NCI-H1417 treated with DMSO at 0.1 percent for 48 hours (cell line): ENCODE measurements around the gene TMEM87B.

ENCODE experiments used
- DNase-seq: peaks from one replicate; lab custom pipeline; 2025; lab: John Stamatoyannopoulos, UW

Gene TMEM87B, protein sequence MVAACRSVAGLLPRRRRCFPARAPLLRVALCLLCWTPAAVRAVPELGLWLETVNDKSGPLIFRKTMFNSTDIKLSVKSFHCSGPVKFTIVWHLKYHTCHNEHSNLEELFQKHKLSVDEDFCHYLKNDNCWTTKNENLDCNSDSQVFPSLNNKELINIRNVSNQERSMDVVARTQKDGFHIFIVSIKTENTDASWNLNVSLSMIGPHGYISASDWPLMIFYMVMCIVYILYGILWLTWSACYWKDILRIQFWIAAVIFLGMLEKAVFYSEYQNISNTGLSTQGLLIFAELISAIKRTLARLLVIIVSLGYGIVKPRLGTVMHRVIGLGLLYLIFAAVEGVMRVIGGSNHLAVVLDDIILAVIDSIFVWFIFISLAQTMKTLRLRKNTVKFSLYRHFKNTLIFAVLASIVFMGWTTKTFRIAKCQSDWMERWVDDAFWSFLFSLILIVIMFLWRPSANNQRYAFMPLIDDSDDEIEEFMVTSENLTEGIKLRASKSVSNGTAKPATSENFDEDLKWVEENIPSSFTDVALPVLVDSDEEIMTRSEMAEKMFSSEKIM

DNA sequence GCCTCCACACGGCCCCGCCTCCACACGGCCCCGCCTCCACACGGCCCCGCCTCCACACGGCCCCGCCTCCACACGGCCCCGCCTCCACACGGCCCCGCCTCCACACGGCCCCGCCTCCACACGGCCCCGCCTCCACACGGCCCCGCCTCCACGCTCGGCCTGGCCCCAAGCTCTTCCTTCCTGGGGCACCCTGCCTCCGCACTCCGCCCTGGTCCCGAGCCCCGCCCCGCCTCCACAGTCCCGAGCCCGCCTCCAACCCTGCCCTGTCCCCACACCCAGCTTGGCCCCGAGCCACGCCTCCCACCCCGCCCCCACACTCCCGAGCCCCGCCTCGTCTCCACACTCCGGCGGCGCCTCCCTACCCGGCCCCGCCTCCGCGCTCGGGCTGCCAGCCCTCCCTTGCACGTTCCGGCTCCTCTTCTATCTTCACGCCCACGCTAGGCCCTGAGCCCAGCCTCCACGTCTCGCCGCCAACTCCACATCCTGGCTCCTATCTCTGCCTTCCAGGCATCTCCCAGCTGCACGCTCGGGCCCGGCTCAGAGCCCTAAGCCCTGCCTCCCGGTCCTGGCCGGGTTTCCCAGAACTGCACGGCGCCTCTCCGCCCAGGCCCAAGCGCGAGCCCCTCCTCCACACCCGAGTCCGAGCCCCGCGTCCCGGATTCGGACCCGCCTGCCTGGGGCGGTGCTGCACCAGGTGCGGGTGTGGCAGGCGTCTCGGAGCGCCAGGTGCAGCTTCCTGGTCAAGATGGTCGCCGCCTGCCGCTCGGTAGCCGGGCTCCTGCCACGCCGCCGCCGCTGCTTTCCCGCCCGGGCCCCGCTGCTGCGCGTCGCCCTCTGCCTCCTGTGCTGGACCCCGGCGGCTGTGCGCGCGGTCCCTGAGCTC is at the start of gene TMEM87B:
TMEM87B (plus strand) TSS at position 423 of the 883 bp plus-strand sequence; CDS start at position 746, 323 bp downstream.
- peak; percentile 90 for DNase-seq

- no peak for DNase-seq
Measured at GRCh38 chr2:112005406-112006075, 49.5 kb upstream of the TMEM87B start.

DNA sequence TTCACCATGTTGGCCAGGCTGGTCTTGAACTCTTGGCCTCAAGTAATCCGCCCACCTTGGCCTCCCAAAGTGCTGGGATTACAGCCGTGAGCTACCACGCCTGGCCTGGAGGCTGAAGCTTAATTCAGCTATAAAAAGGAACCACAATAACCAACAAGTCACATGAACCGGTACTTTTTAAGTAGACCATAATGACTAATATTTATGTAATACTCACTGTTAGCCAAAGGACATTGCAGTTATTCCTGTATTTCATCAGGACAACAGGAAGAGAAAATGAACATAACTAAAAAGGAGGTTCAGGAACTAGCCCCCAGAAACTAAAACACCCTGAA is 49.0 kb upstream of the TMEM87B start:
- DNase-seq: no peak

DNA sequence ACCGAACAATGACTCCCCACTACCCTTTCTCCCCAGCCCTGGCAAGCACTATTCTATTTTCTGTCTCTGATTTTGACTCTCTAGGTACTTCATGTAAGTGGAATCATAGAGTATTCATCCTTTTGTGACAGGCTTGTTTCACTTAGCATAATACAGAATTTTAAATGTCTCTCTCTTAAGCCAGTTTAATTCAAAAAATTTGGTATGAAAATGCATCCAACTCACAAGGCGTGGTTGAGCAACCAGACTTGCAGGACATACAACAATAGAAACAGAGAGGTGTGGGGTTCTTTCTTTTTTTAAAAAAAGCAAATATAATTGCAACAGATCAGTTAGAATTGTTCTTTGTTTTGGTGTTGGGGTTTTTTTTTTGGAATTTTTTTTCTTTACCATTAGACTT is 47.6 kb upstream of the TMEM87B start:
- DNase-seq: no peak

DNA sequence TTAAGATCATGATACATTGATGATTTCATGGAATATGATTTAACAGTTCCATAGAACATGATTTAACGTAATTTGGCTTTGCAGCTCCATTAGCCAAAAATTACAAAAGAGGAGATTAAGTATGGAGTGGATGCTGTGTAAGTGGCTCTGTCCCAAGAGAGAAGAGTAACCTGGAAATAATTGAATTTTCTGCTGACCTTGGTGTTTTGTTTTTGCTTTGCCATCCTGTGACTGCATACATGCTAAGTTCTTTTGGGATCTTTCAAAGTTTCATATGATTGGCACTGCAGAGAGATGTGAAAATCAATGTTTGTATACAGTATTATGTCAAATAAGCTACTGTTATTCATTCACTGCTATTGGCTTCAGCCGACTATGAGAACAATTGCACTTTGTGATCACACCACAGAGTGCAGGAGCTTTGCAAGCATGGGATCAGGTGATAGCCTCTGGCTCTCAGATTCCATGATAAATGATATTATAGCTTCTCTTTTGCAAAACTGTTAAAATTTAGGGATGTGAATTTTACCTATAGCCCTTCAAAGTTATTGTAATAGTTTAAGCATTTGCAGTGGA is 46.1 kb upstream of the TMEM87B start:
- DNase-seq: no peak

- DNase-seq: no peak
Measured at GRCh38 chr2:112010751-112011150, 44.3 kb upstream of the TMEM87B start.

DNA sequence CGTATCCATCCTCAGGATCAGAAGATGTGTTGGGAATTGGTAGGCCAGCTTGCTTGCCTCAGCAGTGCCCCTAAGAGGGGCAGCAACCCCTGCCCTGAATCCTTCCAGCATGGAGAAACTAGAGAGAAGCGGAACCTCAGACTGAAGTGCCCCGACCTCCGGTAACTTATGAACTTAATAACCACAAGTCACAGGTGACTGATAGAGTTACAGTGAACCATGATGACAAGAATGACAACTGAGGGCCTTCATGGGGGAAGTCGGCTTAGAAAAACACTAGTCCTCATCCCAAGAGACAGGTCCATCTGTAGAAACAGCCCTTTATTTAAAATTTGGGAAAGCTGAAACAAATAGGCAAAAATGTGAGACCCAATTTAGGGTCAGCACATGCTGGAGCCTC is 42.5 kb upstream of the TMEM87B start:
- DNase-seq: no peak

DNA sequence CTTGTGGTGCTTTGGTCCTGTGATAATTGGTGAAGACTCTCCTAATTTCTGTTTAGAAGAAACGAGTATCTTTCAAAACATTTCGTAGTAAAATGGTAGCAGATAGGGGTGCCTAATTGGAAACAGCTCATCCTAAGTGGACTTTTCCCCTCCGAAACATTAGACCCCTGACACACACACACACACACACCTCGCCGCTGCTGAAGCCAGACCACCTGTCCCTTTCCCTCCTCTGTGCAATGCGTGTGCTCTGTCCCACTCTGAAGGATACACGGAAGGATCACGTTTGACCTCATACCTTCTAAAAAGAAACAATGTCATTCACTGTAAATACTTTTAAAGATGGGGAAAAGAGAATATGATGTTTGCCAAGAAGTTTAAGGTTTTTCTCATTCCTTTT is 36.2 kb upstream of the TMEM87B start:
- no peak for DNase-seq

GRCh38 chr2:112019569-112019982 is 35.5 kb upstream of the TMEM87B start:
- no peak for DNase-seq

- no peak for DNase-seq
Measured at GRCh38 chr2:112020561-112020960, 34.5 kb upstream of the TMEM87B start.

DNA sequence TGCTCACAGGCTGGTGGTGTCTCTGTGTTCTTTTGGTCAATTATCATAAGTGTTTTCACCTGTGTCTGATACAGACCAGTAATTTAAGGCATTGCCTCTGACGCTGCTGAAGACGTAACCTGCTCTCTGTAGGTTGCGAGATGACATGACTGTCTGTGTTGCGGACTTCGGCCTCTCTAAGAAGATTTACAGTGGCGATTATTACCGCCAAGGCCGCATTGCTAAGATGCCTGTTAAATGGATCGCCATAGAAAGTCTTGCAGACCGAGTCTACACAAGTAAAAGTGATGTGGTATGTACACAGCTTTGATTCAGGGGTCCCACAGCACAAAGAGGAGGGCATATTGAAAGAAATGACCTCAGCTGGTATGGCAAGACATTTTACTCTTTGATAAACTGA is 33.8 kb upstream of the TMEM87B start:
- no peak for DNase-seq

DNA sequence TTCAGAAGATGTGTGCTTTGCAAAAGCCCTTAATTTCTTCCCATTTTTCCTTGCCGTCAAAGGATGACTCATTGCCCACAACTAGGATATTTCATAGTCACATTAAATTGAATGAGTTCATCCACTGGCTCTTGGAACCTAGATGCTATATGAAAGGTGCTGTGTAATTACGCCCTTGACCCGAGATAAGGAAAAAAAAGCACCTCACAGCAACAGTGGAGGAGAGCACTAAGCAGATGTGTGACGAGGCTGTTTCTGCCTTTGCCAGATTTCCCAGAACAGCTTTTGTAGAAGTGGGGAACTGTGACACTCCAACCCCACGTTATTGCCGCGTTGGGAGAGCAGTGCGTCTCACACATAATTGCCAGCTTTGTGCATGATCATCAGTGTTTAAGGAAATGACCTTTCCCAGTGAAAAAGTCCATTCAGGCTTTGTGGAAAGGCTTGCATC is 33.3 kb upstream of the TMEM87B start:
- DNase-seq: no peak

DNA sequence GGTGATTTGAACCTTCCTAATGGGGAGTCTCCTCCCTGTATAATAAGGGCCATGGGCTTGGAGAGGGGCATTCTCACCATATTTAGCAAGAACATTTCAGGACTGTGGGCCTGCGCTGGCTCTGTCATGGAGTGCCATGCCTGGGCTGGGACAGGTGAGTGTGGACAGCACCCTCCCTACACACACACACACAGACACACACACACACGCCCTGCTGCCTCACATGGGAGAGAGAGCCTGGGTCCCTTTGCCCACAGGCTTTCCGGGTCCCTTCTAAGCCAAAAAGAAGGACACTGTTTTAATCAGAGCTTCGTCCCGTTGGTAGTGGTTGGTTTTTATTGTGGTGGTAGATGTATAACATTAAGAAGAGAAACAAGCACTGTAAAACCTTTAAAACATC is 31.4 kb upstream of the TMEM87B start:
- DNase-seq: no peak

DNA sequence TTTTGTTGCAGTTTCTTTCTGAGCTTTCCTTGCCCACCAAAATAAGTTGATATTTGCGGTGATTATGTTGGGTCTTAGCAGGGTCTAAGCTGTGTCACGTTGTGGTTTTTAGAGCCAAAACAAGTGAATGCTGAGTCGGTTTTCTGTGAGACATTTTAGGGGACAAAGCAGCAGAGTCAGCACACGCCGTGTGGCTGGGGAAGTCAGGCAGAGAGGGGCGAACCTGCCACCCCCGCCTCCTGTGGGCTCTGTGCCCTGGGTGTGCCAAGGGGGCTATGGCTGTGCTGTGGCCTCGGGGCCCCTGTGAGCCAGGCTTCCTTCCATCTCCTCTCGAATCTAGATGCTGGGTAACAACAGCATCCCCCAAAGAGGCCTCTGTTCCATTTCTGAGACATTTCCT is 30.8 kb upstream of the TMEM87B start:
- DNase-seq: no peak

DNA sequence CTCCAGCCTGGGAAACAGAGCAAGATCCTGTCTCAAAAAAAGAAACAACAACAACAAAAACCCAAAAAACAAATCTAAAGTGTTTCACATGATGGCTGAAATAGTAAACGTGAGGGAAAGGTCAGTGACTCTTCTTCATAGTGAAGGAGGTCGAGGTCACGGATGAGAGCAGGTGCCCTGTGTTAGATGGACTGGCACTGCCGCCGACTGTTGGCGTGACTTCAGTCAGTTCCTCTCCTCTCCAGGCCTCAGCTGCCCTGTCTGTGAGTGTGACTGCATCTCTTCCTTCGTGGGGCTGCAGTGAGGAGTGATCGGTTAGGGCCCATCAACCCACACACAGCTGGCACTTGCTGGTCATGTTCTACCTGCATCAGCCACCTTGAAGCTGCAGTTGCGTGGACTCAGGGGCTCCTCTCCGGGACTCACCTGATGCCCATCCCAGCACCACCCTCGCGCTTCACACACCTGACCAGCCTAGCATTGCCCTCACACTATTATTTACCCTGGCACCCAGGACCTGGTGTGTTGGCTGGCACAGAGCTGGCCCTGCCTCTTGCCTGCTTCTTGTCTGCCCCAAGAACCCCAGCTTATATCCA is 30.1 kb upstream of the TMEM87B start:
- no peak for DNase-seq

GRCh38 chr2:112026509-112026908 is 28.6 kb upstream of the TMEM87B start:
- DNase-seq: no peak

DNA sequence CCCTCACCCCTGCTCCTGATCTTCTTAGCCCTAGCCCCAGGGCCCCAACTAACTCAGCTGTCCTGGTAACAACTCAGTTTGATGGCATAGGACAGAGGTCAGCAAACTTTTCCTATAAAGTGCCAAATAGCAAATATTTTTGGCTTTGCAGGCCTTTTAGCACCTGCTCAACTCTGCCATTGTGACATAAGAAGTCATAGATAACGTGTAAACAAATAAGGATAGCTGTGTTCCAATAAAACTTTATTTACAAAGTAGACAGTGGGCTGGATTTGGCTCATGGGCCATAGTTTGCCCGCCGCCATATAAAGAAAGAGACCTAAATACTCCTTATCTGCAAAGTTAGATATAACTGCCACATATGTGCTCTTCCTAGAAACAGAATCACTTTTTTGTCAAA is 27.3 kb upstream of the TMEM87B start:
- no peak for DNase-seq

GRCh38 chr2:112029164-112029563 is 25.9 kb upstream of the TMEM87B start:
- DNase-seq: no peak

DNA sequence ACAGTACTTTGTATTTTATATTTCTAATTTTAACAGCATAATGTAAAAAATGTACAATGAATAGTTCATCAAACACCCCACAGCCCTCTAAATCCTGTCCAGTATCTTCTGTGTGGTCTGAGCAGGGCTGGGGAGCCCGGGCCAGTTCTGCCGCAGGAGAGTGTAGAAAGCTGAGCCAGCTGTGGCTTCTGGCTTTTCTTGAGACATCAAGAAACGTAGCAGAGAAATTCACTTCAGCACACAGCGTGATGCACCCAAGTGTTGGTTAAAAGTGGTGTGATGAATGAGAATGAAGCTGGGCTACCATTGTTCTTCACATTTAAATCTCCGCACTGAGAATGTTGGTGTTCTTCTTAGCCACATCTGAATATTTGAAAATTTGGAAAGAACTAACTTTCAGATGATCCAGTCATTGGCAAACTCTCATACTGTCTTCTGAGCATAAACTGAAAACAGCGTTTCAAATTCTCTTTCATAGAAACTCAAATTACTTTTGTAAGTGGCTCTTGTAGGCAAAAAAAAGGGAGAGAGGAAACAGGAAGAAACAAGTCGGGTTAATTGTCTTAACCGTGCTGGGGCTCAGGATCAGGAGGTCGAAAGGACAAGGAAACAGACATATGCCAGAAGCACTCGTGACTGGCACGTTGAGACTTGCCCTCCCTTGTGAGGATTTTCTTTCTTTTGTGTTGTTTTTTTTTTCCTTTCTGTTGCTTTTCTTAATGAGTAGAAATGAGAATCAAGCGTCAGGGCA is 23.4 kb upstream of the TMEM87B start:
- DNase-seq: no peak

DNA sequence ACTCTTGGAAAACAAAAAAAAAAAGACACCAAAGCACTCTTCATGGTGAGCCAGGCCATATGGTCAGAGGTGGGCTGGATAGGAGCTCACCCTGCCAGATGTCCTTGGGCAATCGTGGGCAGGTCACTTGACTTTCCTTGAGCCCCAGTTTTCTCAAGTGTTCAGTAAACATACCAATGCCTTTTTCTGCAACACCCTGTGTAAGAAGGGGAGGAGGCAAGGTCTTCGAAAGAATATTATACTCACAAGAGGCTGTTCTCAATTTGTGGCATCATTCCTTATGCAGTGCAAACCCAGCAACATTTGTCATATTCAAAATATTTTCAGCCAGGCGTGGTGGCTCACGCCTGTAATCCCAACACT is 22.9 kb upstream of the TMEM87B start:
- no peak for DNase-seq
